ENCODE data around the gene HOXA13. TPM values are rescaled to one million over a fixed set of nuclear protein-coding genes. Genes with fewer than 3 reads are reported as not detected.

The HOXA13 gene
- total and polyA plus RNA-seq, 2 experiments from 2014 or later, result 6.2 to 14.2 TPM

DNA sequence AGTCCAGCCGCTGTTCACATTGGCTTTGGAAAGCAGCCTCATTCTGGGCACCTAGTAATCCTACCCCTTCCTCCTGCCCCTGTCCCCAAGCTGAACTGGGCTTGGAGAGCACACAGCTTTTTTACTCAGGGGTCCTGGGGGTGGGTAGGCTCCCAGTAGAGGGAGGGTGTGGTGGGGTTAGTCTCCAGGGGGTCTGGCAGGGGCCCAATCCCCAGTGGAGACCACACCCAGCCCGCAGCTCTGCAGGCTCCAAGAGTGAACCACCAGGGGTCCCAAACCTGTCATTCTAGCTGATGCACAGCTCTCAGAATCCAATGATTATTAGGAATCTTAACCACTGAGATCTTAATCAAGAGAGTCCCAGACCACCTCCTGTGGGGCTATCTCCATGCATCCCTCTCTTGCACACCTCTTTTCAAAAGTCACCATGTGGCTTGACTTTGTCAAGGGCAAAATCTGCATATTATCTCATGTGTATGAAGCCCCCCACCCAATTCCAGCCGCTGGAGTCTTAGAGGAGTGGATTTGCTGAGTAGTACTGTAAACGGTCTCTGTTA, 17.5 kb downstream of the HOXA13 start:
- Histone ChIP-seq H3K79me2 (peaks cover 84% of the 10 kb centered on the region), H3K9me3 (ENCODE audit: low read depth) (no peaks in the 10 kb centered on the region), H3K4me1 (ENCODE audit: insufficient read depth) (peaks cover 25% of the 10 kb centered on the region), H3K27ac (no peak overlapping the region), H3K36me3 (replicated peaks; ENCODE audit: insufficient read depth, low read depth) (no peaks in the 10 kb centered on the region), H3K4me3 (no peak overlapping the region), H4K20me1 (ENCODE audit: insufficient read depth, poor library complexity, severe bottlenecking) (no peaks in the 10 kb centered on the region), H2AFZ (no peak overlapping the region), H3K9me2 (replicated peaks; ENCODE audit: insufficient read depth) (no peaks in the 10 kb centered on the region), H3K27me3 (peaks cover 89% of the 10 kb centered on the region), H3K4me2 (peak overlapping the region; percentile 96)
- no peak for DNase-seq (ENCODE audit: low spot score)
- TF ChIP-seq EZH2 (IDR thresholded peaks at IDR 0.05; ENCODE audit: borderline replicate concordance) (no peak), EZH2phosphoT487 (IDR thresholded peaks at IDR 0.05; ENCODE audit: low read depth, severe bottlenecking, unreplicated experiment) (peak; percentile 22)
- 41% methylated on average over 3 of the region's 4 CpGs for WGBS (ENCODE audit: low lambda C conversion rate, missing lambda C conversion rate)

DNA sequence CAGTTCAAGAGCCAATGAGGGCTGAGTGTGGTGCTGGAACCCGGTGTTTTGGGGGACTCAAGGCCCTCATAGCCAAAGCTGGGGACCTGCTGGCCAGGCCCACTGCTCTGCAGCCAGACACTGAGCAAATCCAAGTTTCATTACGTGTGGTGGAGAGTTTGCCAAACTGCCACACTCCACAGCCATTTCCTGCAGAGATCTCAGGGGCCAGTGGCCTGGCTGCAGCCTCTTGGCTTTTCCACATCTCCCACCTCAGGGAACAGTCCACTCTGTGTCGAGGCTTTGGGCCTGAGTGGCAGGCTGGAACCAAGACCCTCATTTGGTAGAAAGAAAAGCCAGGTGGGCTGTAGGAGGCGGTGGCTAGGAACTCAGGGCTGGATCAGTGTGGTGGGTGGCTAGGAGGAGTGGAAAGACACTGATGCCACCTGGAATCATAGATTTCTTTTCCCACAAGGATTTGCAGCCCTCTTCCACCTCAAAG, 18.1 kb downstream of the HOXA13 start:
- no peaks in the 10 kb centered on the region for H3K9me2 ChIP-seq (replicated peaks; ENCODE audit: insufficient read depth)
- no peaks in the 10 kb centered on the region for H3K36me3 ChIP-seq (replicated peaks; ENCODE audit: insufficient read depth, low read depth)
- no peak overlapping the region for H2AFZ ChIP-seq
- no peak overlapping the region for H3K4me3 ChIP-seq
- H4K20me1 ChIP-seq (ENCODE audit: insufficient read depth, poor library complexity, severe bottlenecking), result no peaks in the 10 kb centered on the region
- no peak overlapping the region for H3K27ac ChIP-seq
- peaks cover 89% of the 10 kb centered on the region for H3K27me3 ChIP-seq
- peaks cover 28% of the 10 kb centered on the region for H3K4me1 ChIP-seq (ENCODE audit: insufficient read depth)
- peak overlapping the region; percentile 96 for H3K4me2 ChIP-seq
- TF ChIP-seq EZH2phosphoT487 (IDR thresholded peaks at IDR 0.05; ENCODE audit: low read depth, severe bottlenecking, unreplicated experiment) (no peak), EZH2 (IDR thresholded peaks at IDR 0.05; ENCODE audit: borderline replicate concordance) (no peak)
- H3K79me2 ChIP-seq, result peaks cover 84% of the 10 kb centered on the region
- H3K9me3 ChIP-seq (ENCODE audit: low read depth), result no peaks in the 10 kb centered on the region
- no peak for DNase-seq (ENCODE audit: low spot score)
- WGBS (ENCODE audit: low lambda C conversion rate, missing lambda C conversion rate), result 56% methylated on average over 4 of the region's 4 CpGs

DNA sequence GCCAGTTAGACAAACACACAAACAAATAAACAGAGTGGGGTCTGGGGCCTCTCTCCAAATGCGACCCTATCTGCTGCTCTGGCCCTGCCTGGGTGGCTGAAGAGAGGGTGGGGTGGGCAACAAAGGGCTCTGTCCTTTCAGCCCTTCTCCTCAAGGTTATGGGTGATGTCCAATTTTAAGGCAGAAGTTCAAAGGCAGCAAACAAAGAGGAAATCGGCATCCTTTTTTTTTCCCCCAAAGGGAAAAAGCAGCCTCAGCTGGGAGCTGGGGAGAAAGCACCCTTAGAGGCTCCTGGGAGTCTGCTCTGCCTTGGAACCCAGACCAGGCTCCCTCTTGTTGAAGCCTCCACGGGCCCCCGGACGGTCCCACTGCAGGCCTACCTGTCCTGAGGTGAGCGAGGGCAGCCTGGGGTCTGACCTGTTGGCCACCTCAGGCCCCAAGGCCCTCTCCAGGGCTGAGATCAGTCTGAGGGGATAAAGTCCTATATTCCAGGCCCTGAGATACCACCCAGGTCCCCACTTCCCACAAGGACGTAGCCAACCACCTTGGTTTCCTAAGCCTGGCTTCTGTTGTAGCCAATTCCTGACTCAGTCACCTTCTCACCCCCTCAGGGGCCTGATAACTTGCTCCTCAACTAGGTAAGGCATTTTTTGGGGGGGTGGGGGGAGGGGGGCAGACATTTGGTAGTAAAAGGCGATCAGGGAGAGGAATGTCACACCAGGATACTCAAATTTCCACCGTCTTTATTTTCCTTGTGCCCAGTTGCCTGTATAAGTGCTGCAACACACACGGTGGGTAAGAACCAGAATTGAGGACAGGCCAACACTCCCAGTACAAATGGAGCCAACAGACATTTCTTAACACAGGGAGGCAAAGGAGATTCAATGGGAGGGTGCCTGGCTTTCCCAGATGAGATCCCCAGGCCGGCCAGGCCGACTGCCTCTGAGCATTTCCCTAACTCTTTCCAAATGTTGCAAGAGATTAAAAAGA, 19.2 kb downstream of the HOXA13 start:
- H3K27ac ChIP-seq, result peak overlapping the region; percentile 96
- H3K4me3 ChIP-seq, result no peak overlapping the region
- no peaks in the 10 kb centered on the region for H3K9me2 ChIP-seq (replicated peaks; ENCODE audit: insufficient read depth)
- TF ChIP-seq, protein P1, sequence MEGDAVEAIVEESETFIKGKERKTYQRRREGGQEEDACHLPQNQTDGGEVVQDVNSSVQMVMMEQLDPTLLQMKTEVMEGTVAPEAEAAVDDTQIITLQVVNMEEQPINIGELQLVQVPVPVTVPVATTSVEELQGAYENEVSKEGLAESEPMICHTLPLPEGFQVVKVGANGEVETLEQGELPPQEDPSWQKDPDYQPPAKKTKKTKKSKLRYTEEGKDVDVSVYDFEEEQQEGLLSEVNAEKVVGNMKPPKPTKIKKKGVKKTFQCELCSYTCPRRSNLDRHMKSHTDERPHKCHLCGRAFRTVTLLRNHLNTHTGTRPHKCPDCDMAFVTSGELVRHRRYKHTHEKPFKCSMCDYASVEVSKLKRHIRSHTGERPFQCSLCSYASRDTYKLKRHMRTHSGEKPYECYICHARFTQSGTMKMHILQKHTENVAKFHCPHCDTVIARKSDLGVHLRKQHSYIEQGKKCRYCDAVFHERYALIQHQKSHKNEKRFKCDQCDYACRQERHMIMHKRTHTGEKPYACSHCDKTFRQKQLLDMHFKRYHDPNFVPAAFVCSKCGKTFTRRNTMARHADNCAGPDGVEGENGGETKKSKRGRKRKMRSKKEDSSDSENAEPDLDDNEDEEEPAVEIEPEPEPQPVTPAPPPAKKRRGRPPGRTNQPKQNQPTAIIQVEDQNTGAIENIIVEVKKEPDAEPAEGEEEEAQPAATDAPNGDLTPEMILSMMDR (IDR thresholded peaks at IDR 0.05; ENCODE audit: poor library complexity), result no peak
- TF ChIP-seq EZH2 (IDR thresholded peaks at IDR 0.05; ENCODE audit: borderline replicate concordance), result no peak
- no peak for TF ChIP-seq EZH2phosphoT487 (IDR thresholded peaks at IDR 0.05; ENCODE audit: low read depth, severe bottlenecking, unreplicated experiment)
- no peaks in the 10 kb centered on the region for H3K9me3 ChIP-seq (ENCODE audit: low read depth)
- peaks cover 89% of the 10 kb centered on the region for H3K27me3 ChIP-seq
- H3K36me3 ChIP-seq (replicated peaks; ENCODE audit: insufficient read depth, low read depth), result no peaks in the 10 kb centered on the region
- no peaks in the 10 kb centered on the region for H4K20me1 ChIP-seq (ENCODE audit: insufficient read depth, poor library complexity, severe bottlenecking)
- DNase-seq (ENCODE audit: low spot score), result no peak
- peaks cover 86% of the 10 kb centered on the region for H3K79me2 ChIP-seq
- peaks cover 31% of the 10 kb centered on the region for H3K4me1 ChIP-seq (ENCODE audit: insufficient read depth)
- no peak overlapping the region for H2AFZ ChIP-seq
- 44% methylated on average over 12 of the region's 12 CpGs for WGBS (ENCODE audit: low lambda C conversion rate, missing lambda C conversion rate)
- peak overlapping the region; percentile 96 for H3K4me2 ChIP-seq

DNA sequence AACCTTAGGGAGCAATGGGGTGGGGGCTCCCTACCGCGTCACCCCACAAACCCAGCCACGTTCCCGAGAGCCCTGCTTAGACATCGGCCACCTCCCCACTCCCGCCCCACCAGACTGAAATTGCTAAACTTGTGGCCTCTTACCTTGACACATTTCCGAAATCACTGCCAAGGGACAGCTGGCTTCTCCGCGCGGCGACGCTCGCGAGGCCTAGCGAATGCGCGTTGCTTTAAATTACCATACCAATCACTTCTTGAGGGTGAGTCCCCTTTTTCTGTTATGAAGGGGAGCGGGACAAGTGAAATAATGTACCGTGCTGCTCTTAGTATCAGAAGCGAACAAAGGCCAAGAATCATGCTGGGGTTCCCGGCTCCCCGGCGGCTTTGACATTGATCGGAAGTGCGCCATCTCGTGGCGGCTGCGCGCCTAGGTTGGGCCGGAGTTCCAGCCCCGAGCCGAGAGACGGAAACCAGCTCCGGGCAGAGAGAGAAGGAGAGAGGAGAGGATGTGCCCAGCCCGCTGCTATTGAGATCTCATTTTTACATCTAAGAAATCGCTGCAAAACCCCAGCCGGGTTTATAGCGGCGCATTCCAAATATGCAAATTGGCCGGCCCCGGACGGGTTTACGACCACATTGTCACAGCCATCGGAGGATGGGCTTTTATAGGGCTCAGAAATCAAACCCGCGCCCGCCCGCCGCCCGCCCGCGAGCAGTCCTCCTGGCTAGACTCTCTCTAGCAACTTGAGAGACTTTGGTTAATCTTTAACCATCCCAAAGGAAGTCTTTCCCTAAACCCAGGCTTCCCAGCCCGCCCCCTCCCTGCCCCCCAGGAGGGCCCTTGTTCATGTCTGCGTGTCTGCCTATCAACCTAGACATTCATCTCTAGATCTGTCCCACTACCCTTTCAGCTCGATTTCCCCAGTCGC, 20.1 kb downstream of the HOXA13 start:
- peak overlapping the region; percentile 96 for H3K27ac ChIP-seq
- H2AFZ ChIP-seq, result peak overlapping the region; percentile 38

More for the DNA sequence above, 20.1 kb downstream of the HOXA13 start:
- Histone ChIP-seq H3K9me2 (replicated peaks; ENCODE audit: insufficient read depth) (no peaks in the 10 kb centered on the region), H3K27me3 (peaks cover 90% of the 10 kb centered on the region), H3K9me3 (ENCODE audit: low read depth) (no peaks in the 10 kb centered on the region), H3K36me3 (replicated peaks; ENCODE audit: insufficient read depth, low read depth) (no peaks in the 10 kb centered on the region), H3K4me1 (ENCODE audit: insufficient read depth) (peaks cover 31% of the 10 kb centered on the region), H4K20me1 (ENCODE audit: insufficient read depth, poor library complexity, severe bottlenecking) (no peaks in the 10 kb centered on the region), H3K4me3 (peak overlapping the region; percentile 40), H3K4me2 (peak overlapping the region; percentile 96), H3K79me2 (peaks cover 89% of the 10 kb centered on the region)
- peak; percentile 87 for DNase-seq (ENCODE audit: low spot score)
- TF ChIP-seq EZH2 (IDR thresholded peaks at IDR 0.05; ENCODE audit: borderline replicate concordance) (peak; percentile 84), EZH2phosphoT487 (IDR thresholded peaks at IDR 0.05; ENCODE audit: low read depth, severe bottlenecking, unreplicated experiment) (peak; percentile 32)
- TF ChIP-seq, protein P1 (IDR thresholded peaks at IDR 0.05; ENCODE audit: poor library complexity), result peak; percentile 91
- 8% methylated on average over 55 of the region's 56 CpGs for WGBS (ENCODE audit: low lambda C conversion rate, missing lambda C conversion rate)

All from hepatocyte (in vitro differentiated cells).